AG09319 (cell line): ENCODE data around the gene TUBA4B.

Experiments used
- DNase-seq: peaks from one replicate; pipeline ENCODE4 v3.0.0-alpha.2; 2010; ENCODE audit warnings: low read depth; ENCODE audit errors: extremely low read depth
- TF ChIP-seq, protein P1 (sequence below): IDR thresholded peaks from 2 replicates; pipeline ENCODE4 v1.5.1; 2011; ENCODE audit warnings: low read depth, mild to moderate bottlenecking, inconsistent platforms, low read length, moderate library complexity

Gene TUBA4B

DNA sequence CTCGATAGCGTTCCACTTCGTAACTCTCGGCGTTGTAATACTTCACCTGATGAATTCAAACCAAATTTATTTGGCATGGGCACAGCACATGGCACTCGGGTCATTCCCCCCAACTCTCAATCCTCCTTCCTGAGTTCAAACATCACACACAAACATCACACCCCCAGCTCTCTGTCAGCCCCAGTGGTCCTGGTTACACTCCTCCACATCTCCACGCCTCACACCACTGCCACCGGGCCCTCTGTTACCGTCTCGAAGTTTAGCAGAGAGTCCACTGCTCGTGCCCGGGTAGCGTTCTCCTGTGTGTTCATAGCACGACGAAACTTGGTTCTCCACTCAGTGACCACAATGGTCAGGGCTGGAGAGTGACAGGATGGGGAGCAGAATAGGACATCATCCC lies 38.9 kb upstream of the TUBA4B start:
- TF ChIP-seq, protein P1, sequence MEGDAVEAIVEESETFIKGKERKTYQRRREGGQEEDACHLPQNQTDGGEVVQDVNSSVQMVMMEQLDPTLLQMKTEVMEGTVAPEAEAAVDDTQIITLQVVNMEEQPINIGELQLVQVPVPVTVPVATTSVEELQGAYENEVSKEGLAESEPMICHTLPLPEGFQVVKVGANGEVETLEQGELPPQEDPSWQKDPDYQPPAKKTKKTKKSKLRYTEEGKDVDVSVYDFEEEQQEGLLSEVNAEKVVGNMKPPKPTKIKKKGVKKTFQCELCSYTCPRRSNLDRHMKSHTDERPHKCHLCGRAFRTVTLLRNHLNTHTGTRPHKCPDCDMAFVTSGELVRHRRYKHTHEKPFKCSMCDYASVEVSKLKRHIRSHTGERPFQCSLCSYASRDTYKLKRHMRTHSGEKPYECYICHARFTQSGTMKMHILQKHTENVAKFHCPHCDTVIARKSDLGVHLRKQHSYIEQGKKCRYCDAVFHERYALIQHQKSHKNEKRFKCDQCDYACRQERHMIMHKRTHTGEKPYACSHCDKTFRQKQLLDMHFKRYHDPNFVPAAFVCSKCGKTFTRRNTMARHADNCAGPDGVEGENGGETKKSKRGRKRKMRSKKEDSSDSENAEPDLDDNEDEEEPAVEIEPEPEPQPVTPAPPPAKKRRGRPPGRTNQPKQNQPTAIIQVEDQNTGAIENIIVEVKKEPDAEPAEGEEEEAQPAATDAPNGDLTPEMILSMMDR, result no peak
- DNase-seq, result no peak

DNA sequence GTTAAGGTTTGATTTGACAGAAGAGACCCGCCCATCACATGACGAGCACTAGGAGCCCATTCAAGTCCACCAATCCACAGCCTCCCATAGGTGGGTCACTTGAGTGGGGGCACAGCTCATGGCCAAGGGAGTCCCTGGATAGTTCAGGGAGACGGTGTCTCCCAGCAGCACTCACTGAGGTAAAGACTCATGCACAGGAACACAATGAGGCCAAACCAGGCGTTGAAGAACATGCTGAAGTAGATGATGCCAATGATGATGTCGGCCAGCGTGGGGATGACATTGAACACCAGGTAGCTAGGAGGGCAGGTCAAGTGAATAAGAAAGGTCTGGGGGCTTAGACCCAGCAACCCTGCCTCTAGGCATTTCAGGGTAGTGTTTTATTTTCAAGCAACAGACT lies 38.3 kb upstream of the TUBA4B start:
- TF ChIP-seq, protein P1, result no peak
- DNase-seq, result no peak

DNA sequence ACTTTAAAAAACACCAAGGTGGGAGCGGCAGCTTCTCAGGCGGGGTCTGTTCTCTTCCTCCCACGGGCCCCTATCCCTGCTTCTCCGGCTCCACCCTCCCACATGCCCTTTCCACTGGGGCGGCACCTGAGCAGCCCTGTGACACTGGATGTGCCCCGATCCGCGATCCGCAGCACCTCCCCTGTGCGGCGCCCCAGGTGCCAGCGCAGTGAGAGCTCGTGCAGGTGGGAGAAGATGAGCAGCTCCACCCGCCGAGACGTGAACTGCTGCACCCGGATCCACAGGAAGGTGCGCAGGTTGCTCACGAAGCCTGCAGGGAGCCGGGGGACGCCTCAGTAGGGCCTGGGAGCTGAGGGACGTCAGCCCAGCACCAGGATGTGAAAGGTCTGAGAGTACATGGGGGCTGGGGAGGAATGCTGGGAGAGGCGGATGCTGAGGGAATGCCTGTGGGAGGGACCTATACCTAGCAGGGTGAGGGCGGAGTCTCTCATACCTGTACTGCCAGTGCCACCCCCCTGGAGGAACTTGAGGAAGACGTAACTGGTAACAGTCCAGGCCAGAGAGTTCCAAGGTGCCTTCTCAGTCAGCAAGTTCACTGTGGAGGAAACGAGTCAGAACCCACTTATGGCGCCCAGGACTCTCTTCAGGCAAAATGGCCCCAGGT lies 37.0 kb upstream of the TUBA4B start:
- no peak for DNase-seq
- TF ChIP-seq, protein P1, result no peak

DNA sequence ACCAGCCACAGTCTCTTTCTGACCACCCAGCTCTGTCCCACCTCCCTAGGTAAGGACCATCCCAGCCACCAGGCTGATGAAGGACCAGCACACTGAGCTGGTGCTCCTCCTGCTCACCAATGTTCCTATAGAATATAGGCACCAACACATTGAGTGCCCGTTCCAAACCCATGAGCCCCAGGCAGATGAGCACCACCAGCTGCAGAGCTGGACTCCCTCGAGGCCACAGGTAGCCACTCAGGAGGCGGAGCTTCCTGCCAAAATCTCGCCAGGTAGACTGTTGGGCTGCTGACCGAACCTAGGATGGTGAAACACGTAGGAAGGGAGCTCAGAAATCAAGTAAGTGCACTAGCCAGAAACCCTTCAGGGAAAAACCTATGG lies 36.5 kb upstream of the TUBA4B start:
- no peak for DNase-seq
- TF ChIP-seq, protein P1, result no peak

DNA sequence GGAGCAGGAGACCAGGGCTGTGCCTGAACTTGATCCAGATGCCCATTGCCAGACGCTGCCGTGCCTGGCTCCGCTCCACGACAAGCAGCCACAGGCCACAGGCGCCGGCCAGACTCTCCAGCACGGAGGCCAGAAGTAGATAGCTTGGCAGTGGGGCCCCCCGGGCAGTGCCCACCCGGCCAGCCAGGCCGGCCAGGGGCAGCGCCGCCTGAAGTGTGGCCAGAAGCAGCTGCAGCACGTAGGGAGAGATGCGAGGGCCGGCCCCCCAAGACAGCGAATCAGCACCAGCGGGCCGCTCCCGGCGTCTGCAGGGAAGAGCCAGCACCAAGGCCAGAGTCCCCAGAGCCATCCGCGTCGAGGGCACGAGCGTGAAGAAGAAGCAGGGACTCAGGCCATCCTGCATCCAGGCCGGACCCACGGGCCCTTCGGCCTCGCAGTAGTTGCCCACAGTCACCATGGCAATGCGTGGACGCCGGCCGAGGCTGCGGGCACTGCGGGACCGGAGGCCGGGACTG lies 34.8 kb upstream of the TUBA4B start:
- TF ChIP-seq, protein P1, result no peak
- no peak for DNase-seq

DNA sequence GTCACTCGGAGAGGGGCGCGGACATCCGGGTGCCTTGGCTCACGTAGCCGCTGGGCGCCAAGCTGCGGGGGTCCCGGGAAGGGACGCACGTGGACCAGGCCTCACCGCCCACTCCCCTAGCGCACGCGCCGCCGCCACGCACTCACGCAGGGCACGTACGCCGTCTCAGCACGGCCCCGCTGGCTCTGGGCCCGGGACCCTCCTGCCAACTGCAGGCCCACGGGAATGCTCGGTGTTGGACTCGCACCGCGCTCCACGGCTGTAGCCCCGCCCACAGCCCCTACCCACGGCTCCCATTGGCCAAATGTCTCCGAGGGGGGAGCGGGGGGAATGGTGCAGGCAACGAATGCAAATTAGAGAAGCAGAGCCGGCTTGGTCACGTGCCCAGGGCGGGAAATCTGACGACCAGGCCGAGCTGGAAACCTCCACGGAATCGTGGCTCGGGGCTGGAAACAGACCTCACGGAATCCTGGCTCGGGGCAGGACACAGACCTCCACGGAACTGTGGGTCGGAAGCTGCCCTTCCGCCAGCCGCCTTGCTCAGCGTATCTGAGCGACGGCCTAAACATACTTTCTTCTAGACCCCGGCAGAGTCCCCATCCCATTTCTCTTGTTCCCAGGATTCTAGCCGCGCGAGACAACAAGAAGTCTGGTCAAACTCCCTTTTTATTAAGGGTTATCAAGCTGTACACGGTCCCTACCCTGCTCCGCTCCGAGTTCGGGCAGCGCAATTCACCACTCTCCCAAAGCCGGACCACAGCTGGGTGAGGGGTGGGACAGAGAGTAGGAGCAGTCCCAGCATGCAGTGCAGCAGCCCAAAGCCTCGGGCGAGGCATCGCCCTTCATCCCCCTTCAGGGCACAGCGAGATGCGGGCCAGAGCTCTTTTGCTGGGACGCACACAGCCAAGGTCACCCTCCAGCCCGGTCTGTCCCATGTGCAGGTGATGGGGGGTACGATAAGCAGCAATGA lies 34.0 kb upstream of the TUBA4B start, which contains the start of gene ABCB6:
Gene ABCB6 (minus strand): TSS at position 227 of the 970 bp plus-strand sequence. CDS start 285 bp downstream, outside the sequence.
- peak; percentile 86 for DNase-seq
- TF ChIP-seq, protein P1, result no peak
